Panc1 (cell line): ENCODE measurements around the gene OGA.

ENCODE experiments used
- TF ChIP-seq, protein P1 (sequence below): fragments of 450-650 bp; IDR thresholded peaks from 2 replicates; pipeline ENCODE4 v1.5.1; 2017; ENCODE audit warnings: mild to moderate bottlenecking
- TF ChIP-seq, protein P2 (sequence below), 2 experiments: IDR thresholded peaks; 2 replicates each; pipeline ENCODE4 v1.6.1; 2011 to 2012; ENCODE audit warnings: low read depth in 2 of 2, control low read depth in 1 of 2, low read length in 1 of 2, mild to moderate bottlenecking in 1 of 2, moderate library complexity in 1 of 2; ENCODE audit not compliant: insufficient read depth in 1 of 2

DNA sequence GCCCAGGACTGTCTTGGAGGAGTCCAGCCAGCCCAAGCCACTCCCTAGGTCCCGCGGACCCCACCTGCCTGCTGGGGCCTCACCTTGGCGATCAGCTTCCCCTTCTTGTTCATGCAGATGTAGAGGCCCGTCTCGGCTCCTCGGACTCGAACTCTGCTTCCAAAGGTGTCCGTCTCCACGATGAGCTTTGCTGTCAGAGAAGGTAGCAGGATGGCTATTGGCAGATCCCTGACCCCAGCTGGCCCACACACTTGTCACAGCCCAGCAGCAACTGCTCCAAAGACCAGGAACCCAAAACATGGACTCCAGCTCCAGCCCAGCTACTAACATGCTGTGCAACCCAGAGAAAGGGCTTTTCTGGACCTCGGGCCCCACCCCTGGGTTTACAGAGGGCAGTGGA, 46.9 kb downstream of the OGA start:
- TF ChIP-seq, protein P1, sequence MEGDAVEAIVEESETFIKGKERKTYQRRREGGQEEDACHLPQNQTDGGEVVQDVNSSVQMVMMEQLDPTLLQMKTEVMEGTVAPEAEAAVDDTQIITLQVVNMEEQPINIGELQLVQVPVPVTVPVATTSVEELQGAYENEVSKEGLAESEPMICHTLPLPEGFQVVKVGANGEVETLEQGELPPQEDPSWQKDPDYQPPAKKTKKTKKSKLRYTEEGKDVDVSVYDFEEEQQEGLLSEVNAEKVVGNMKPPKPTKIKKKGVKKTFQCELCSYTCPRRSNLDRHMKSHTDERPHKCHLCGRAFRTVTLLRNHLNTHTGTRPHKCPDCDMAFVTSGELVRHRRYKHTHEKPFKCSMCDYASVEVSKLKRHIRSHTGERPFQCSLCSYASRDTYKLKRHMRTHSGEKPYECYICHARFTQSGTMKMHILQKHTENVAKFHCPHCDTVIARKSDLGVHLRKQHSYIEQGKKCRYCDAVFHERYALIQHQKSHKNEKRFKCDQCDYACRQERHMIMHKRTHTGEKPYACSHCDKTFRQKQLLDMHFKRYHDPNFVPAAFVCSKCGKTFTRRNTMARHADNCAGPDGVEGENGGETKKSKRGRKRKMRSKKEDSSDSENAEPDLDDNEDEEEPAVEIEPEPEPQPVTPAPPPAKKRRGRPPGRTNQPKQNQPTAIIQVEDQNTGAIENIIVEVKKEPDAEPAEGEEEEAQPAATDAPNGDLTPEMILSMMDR = no peak
- TF ChIP-seq, protein P2, sequence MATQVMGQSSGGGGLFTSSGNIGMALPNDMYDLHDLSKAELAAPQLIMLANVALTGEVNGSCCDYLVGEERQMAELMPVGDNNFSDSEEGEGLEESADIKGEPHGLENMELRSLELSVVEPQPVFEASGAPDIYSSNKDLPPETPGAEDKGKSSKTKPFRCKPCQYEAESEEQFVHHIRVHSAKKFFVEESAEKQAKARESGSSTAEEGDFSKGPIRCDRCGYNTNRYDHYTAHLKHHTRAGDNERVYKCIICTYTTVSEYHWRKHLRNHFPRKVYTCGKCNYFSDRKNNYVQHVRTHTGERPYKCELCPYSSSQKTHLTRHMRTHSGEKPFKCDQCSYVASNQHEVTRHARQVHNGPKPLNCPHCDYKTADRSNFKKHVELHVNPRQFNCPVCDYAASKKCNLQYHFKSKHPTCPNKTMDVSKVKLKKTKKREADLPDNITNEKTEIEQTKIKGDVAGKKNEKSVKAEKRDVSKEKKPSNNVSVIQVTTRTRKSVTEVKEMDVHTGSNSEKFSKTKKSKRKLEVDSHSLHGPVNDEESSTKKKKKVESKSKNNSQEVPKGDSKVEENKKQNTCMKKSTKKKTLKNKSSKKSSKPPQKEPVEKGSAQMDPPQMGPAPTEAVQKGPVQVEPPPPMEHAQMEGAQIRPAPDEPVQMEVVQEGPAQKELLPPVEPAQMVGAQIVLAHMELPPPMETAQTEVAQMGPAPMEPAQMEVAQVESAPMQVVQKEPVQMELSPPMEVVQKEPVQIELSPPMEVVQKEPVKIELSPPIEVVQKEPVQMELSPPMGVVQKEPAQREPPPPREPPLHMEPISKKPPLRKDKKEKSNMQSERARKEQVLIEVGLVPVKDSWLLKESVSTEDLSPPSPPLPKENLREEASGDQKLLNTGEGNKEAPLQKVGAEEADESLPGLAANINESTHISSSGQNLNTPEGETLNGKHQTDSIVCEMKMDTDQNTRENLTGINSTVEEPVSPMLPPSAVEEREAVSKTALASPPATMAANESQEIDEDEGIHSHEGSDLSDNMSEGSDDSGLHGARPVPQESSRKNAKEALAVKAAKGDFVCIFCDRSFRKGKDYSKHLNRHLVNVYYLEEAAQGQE (IDR thresholded peaks at IDR 0.05; ENCODE audit: insufficient read depth in 1 of 2, low read depth in 2 of 2, low read length in 1 of 2) = no peak
